ENCODE measurements around the gene GC. TPM values are rescaled to one million over a fixed set of nuclear protein-coding genes. Genes with fewer than 3 reads are reported as not detected.

Gene GC
- polyA plus RNA-seq, 1 donor, result 0.18 TPM

Other genes with a start within 250 kb of the GC start
- gene NPFFR2, start 247.9 kb upstream of the GC start, polyA plus RNA-seq (ENCODE audit: insufficient read length), result 0.93 TPM

Measured in left kidney (tissue), 1 donor.